ENCODE results near the gene GABRD.

Gene GABRD

GRCh38 chr1:2070016-2070415, 50.9 kb downstream of the GABRD start (continued):
- no peak for TF ChIP-seq ARNTL (CRISPR knock-in tag; IDR thresholded peaks at IDR 0.05; ENCODE audit: borderline replicate concordance, low read depth)

GRCh38 chr1:2070800-2071530, 51.8 kb downstream of the GABRD start:
- no peak for TF ChIP-seq BACH2 (CRISPR knock-in tag; IDR thresholded peaks at IDR 0.05; ENCODE audit: borderline replicate concordance)
- no peak for TF ChIP-seq OSR1 (CRISPR knock-in tag; IDR thresholded peaks at IDR 0.05)
- no peak for TF ChIP-seq TCF4 (CRISPR knock-in tag; IDR thresholded peaks at IDR 0.05; ENCODE audit: borderline replicate concordance)
- no peak for TF ChIP-seq ZFP3 (CRISPR knock-in tag; IDR thresholded peaks at IDR 0.05)
- no peak for TF ChIP-seq TOX (CRISPR knock-in tag; IDR thresholded peaks at IDR 0.05; ENCODE audit: borderline replicate concordance)
- no peak for TF ChIP-seq ZC3H10 (CRISPR knock-in tag; IDR thresholded peaks at IDR 0.05)
- no peak for TF ChIP-seq POU6F1 (CRISPR knock-in tag; IDR thresholded peaks at IDR 0.05; ENCODE audit: borderline replicate concordance, low read depth)
- TF ChIP-seq ZNF565 (CRISPR knock-in tag; conservative IDR thresholded peaks at IDR 0.05; ENCODE audit: low read depth) = no peak
- TF ChIP-seq ISL1 (CRISPR knock-in tag; IDR thresholded peaks at IDR 0.05) = no peak
- no peak for TF ChIP-seq CSRNP3 (CRISPR knock-in tag; IDR thresholded peaks at IDR 0.05)
- no peak for TF ChIP-seq ZNF8 (CRISPR knock-in tag; IDR thresholded peaks at IDR 0.05)
- TF ChIP-seq ZFP30 (CRISPR knock-in tag; IDR thresholded peaks at IDR 0.05) = no peak
- TF ChIP-seq ARNTL (CRISPR knock-in tag; IDR thresholded peaks at IDR 0.05; ENCODE audit: borderline replicate concordance, low read depth) = no peak
- no peak for TF ChIP-seq RARB (CRISPR knock-in tag; IDR thresholded peaks at IDR 0.05)
- no peak for TF ChIP-seq SNAI2 (CRISPR knock-in tag; IDR thresholded peaks at IDR 0.05)
- no peak for TF ChIP-seq CSDC2 (CRISPR knock-in tag; IDR thresholded peaks at IDR 0.05)
- TF ChIP-seq GLIS3 (CRISPR knock-in tag; IDR thresholded peaks at IDR 0.05) = no peak
- no peak for ATAC-seq

- ATAC-seq = no peak
- no peak for TF ChIP-seq ZFP3 (CRISPR knock-in tag; IDR thresholded peaks at IDR 0.05)
- TF ChIP-seq CSRNP3 (CRISPR knock-in tag; IDR thresholded peaks at IDR 0.05) = no peak
- TF ChIP-seq OSR1 (CRISPR knock-in tag; IDR thresholded peaks at IDR 0.05) = no peak
- TF ChIP-seq BACH2 (CRISPR knock-in tag; IDR thresholded peaks at IDR 0.05; ENCODE audit: borderline replicate concordance) = no peak
- no peak for TF ChIP-seq ZC3H10 (CRISPR knock-in tag; IDR thresholded peaks at IDR 0.05)
- TF ChIP-seq ZFP30 (CRISPR knock-in tag; IDR thresholded peaks at IDR 0.05) = no peak
- no peak for TF ChIP-seq ZNF8 (CRISPR knock-in tag; IDR thresholded peaks at IDR 0.05)
- TF ChIP-seq ZNF70 (CRISPR knock-in tag; IDR thresholded peaks at IDR 0.05) = no peak
Measured at GRCh38 chr1:2072109-2072806, 53.1 kb downstream of the GABRD start.

GRCh38 chr1:2072891-2073290, 53.7 kb downstream of the GABRD start:
- TF ChIP-seq POU6F1 (CRISPR knock-in tag; IDR thresholded peaks at IDR 0.05; ENCODE audit: borderline replicate concordance, low read depth) = no peak
- no peak for TF ChIP-seq ZFP30 (CRISPR knock-in tag; IDR thresholded peaks at IDR 0.05)
- TF ChIP-seq ISL1 (CRISPR knock-in tag; IDR thresholded peaks at IDR 0.05) = no peak
- no peak for TF ChIP-seq GLIS3 (CRISPR knock-in tag; IDR thresholded peaks at IDR 0.05)
- ATAC-seq = no peak; the same call in 1 of the 3 replicates
